Astrocyte of the spinal cord (primary cell): ENCODE data around the gene APELA.
"Not testable (repeated sequence)": the region's sequence is repeated elsewhere in the genome, so short reads cannot be mapped to it uniquely, and the experiment has no call there.

Source experiments
- DNase-seq: peaks from one replicate; pipeline ENCODE4 v3.0.0; 2011; ENCODE audit warnings: low read depth, low spot score
- H3K4me3 ChIP-seq: 2 replicates; pipeline ENCODE4 v1.5.1; 2011; ENCODE audit warnings: low read depth, mild to moderate bottlenecking, low read length, moderate library complexity
- in situ Hi-C: cut with HindIII; loops from 2 replicates; pipeline ENCODE4 v1.10.0; 2017; ENCODE audit warnings: low sequenced_read_pairs
- TF ChIP-seq, protein P1 (sequence below): IDR thresholded peaks from 2 replicates; pipeline ENCODE4 v1.5.1; 2012; ENCODE audit warnings: low read depth, mild to moderate bottlenecking, low read length, inconsistent platforms

APELA gene

DNA sequence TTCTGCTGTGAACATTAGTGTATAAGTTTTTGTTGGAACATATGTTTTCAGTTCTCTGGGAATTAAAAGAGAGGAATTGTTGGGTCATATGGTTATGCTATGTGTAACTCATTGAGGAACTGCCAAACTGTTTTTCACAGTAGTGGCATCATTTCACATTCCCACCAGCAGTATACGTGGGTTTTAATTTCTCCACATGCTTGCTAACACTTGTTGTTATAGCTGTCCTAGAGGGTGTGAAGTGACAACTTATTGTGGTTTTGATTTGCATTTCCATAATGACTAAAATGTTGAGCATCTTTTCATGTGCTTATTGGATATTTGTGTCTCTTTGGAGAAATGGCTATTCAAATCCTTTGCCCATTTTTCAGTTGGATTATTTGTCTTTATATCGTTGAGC is 13.7 kb downstream of the APELA start:
- no peak overlapping the region for H3K4me3 ChIP-seq
- in situ Hi-C loops: no loop called here
- TF ChIP-seq, protein P1, sequence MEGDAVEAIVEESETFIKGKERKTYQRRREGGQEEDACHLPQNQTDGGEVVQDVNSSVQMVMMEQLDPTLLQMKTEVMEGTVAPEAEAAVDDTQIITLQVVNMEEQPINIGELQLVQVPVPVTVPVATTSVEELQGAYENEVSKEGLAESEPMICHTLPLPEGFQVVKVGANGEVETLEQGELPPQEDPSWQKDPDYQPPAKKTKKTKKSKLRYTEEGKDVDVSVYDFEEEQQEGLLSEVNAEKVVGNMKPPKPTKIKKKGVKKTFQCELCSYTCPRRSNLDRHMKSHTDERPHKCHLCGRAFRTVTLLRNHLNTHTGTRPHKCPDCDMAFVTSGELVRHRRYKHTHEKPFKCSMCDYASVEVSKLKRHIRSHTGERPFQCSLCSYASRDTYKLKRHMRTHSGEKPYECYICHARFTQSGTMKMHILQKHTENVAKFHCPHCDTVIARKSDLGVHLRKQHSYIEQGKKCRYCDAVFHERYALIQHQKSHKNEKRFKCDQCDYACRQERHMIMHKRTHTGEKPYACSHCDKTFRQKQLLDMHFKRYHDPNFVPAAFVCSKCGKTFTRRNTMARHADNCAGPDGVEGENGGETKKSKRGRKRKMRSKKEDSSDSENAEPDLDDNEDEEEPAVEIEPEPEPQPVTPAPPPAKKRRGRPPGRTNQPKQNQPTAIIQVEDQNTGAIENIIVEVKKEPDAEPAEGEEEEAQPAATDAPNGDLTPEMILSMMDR: no peak
- no peak for DNase-seq

GRCh38 chr4:164892018-164892417 is 15.0 kb downstream of the APELA start:
- in situ Hi-C loops: no loop called here
- no peak for DNase-seq
- TF ChIP-seq, protein P1: no peak

DNA sequence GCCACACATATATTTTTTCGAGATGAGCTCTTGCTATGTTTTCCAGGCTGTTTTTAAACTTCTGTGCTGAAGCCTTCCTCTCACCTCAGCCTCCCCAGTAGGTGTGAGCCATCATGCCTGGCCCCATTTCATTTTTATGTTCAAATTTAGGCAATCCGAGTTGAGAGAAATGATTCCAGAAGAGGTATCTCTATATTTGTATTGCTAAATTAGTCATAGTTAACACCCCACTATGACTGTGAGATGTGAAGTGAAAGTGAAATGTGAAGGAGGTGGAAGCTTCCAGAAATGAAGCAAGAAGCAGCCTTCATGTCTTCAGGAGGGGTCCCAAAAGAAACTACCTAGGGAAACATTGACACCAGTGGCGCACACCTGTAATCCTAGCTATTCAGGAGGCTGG is 17.7 kb downstream of the APELA start:
- in situ Hi-C loops: no loop called here
- H3K4me3 ChIP-seq: no peak overlapping the region
- TF ChIP-seq, protein P1: no peak
- no peak for DNase-seq

More at GRCh38 chr4:164892018-164892417, 15.0 kb downstream of the APELA start:
- no peak overlapping the region for H3K4me3 ChIP-seq

DNA sequence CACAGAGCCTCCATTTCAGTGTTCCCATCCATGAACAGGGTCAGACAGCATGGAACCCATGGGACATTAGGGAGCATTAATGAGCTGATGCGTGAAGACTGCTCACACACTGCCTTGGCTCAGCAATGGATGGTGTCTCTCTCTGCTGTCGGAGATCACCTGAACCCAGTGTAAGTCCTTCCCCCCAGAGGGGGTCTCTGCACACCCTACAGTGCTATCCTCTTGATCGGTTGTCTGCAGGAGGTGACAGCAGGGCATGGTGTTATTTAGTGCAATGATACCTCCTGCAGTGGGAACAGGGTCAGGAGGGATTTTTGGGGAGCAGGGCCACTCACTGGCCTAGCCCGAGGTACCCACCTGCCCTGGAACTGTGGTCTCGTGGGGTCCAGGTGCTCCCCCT is 25.6 kb downstream of the APELA start:
- no peak for DNase-seq
- TF ChIP-seq, protein P1: no peak
- in situ Hi-C loops: no loop called here
- no peak overlapping the region for H3K4me3 ChIP-seq

DNA sequence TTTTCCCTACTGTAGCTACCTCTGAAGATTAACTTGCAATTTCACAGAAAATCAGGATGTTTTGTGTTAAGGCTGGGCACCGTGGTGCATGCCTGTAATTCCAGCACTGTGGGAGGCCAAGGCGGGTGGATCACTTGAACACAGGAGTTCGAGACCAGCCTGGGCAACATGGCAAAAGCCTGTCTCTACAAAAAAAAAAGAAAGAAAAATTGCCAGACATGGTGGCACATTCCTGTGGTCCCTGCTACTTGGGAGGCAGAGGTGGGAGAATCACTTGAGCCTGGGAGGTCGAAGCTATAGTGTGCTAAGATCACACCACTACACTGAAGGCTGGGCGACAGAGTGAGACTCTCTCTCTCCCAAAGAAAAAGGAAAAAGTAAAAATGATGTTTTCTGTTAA is 27.4 kb downstream of the APELA start:
- no peak for DNase-seq
- in situ Hi-C loops: no loop called here
- TF ChIP-seq, protein P1: no peak
- no peak overlapping the region for H3K4me3 ChIP-seq

- TF ChIP-seq, protein P1: no peak
- in situ Hi-C loops: no loop called here
These were observed 28.0 kb downstream of the APELA start for GRCh38 chr4:164904941-164905340.

GRCh38 chr4:164906368-164906767 is 29.4 kb downstream of the APELA start:
- in situ Hi-C loops: no loop called here
- TF ChIP-seq, protein P1: no peak
- no peak for DNase-seq
- no peak overlapping the region for H3K4me3 ChIP-seq

More at GRCh38 chr4:164904941-164905340, 28.0 kb downstream of the APELA start:
- no peak for DNase-seq
- H3K4me3 ChIP-seq: no peak overlapping the region

GRCh38 chr4:164913506-164913905 is 36.5 kb downstream of the APELA start:
- in situ Hi-C loops, H3K4me3 ChIP-seq, DNase-seq: not testable (repeated sequence)
